ENCODE data around the gene PTPRG.

- TF ChIP-seq, protein P1, sequence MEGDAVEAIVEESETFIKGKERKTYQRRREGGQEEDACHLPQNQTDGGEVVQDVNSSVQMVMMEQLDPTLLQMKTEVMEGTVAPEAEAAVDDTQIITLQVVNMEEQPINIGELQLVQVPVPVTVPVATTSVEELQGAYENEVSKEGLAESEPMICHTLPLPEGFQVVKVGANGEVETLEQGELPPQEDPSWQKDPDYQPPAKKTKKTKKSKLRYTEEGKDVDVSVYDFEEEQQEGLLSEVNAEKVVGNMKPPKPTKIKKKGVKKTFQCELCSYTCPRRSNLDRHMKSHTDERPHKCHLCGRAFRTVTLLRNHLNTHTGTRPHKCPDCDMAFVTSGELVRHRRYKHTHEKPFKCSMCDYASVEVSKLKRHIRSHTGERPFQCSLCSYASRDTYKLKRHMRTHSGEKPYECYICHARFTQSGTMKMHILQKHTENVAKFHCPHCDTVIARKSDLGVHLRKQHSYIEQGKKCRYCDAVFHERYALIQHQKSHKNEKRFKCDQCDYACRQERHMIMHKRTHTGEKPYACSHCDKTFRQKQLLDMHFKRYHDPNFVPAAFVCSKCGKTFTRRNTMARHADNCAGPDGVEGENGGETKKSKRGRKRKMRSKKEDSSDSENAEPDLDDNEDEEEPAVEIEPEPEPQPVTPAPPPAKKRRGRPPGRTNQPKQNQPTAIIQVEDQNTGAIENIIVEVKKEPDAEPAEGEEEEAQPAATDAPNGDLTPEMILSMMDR (IDR thresholded peaks at IDR 0.05 in 2 of 3, conservative IDR thresholded peaks at IDR 0.05 in 1 of 3; ENCODE audit: borderline replicate concordance in 1 of 3, insufficient read depth in 1 of 3, low read depth in 2 of 3, low read length in 2 of 3): no peak
- TF ChIP-seq, protein P2, sequence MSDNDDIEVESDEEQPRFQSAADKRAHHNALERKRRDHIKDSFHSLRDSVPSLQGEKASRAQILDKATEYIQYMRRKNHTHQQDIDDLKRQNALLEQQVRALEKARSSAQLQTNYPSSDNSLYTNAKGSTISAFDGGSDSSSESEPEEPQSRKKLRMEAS (IDR thresholded peaks at IDR 0.05): no peak
- TF ChIP-seq SRF (IDR thresholded peaks at IDR 0.05; ENCODE audit: low read depth): no peak
- no peak for TF ChIP-seq POLR2AphosphoS5 (IDR thresholded peaks at IDR 0.05; ENCODE audit: low read depth, low read length)
- no peak for TF ChIP-seq POLR2A (IDR thresholded peaks at IDR 0.05; ENCODE audit: borderline replicate concordance, extremely low read depth, insufficient read depth, insufficient read length)
- TF ChIP-seq EZH2phosphoT487 (IDR thresholded peaks at IDR 0.05; ENCODE audit: borderline replicate concordance): no peak
- TF ChIP-seq SIN3A (IDR thresholded peaks at IDR 0.05; ENCODE audit: low read depth): no peak
- TF ChIP-seq ZNF274 (IDR thresholded peaks at IDR 0.05; ENCODE audit: low read depth, low read length): no peak
- no peak for TF ChIP-seq REST (IDR thresholded peaks at IDR 0.05; ENCODE audit: low read depth)
- TF ChIP-seq FOSL1 (IDR thresholded peaks at IDR 0.05; ENCODE audit: low read depth): no peak
Observed at GRCh38 chr3:62161371-62161770, 600.0 kb downstream of the PTPRG start.
